GM21786 (cell line): ENCODE measurements around the gene IFNG-AS1.
A peak's percentile ranks its signal among the peaks of the same experiment; 100 is the strongest.

Experiments used
- ATAC-seq: cut with Tn5 transposase; IDR thresholded peaks from one replicate; pipeline ENCODE4 v1.9.1; 2021; ENCODE audit not compliant: unreplicated experiment

Gene IFNG-AS1

DNA sequence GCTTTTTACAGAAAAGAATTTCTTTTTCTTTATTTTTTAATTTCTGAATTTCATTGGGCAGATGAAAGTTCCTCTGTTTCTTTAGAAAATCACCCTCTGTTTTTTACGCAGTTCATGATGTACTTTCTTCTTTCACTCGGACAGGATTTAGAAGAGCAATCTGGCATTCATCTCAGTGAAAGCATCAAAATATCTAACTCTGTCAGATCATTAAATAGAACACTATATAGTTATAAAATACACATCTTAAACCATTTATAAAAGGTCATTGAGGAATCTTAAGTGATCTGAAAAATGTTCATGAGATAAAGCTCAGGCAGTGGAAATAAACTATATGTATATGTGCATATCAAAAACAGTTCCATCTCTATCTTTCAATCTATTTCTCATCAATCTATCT, 3.9 kb downstream of the IFNG-AS1 start:
- ATAC-seq: no peak

DNA sequence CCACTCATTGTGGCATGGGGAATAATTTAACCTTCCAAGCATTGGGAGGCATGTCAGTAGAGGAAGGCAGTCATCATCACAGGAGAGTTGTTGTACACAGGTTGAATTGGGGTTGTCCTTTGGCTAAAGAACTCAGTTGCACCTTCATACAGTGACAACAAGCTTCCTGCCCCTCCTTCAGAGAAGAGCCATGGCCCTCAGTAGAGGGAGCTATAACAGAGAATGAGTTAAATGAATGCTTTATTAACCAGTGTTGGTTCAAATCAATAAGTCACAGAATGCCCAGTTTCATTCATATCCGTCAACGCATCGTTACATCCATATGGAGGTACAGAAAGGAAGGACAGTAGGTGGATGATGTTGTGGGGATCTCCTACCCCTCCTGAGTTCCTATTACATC, 4.8 kb downstream of the IFNG-AS1 start:
- ATAC-seq: no peak

DNA sequence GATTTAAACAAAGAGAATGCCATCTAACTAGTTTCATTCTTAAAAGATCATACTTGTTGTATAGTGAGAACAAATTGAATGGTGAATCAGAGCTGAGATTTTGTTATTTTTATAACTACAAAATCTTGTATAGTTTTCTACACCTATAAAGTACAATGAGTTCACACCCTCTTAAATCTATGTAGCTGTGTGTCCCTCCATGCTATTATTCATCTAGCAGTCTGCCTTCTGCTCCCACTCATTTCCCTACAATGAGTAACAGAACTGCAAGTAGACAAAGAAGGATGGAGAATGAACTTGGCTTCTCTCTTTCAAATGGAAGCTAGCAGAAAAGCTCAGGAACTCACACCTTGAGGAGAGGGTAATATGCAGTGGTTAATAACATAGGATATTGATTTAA, 7.1 kb downstream of the IFNG-AS1 start:
- ATAC-seq: no peak

DNA sequence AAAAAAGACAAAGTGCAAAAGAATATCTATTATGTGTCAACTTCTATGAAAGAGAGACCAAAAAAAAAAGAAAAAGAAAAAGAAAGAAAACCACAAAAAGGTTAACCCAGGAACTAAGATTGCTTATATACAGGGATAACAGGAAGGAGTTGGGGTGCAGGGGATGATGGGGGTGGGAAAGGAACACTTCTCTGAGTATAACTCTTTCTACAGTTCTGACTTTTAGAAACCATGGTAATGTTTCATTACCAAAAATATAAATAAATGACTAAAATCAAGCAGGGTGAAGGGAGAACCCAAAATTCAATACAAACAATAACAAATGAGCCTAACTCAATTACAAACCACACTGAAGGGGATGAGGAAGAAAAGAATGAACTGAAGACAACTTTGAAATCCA, 9.1 kb downstream of the IFNG-AS1 start:
- ATAC-seq: no peak

DNA sequence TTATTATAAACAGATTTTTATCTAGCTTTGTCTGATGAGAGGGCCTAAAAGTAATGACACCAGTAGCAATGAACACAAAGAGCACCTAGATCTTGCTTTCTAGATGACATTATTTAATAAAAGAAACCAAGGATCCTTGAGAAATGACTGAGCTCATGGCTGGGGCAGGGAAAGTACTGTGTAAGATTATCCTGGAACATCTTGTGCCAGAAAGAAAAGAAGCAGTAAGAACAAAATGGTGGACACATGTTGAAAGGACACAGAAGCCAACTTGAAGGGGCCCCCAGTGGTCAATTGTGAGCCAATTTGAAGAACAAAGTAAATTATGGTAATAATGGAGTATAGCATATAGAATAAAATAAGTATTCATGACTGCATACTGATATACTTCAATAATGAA, 10.0 kb downstream of the IFNG-AS1 start:
- ATAC-seq: no peak

DNA sequence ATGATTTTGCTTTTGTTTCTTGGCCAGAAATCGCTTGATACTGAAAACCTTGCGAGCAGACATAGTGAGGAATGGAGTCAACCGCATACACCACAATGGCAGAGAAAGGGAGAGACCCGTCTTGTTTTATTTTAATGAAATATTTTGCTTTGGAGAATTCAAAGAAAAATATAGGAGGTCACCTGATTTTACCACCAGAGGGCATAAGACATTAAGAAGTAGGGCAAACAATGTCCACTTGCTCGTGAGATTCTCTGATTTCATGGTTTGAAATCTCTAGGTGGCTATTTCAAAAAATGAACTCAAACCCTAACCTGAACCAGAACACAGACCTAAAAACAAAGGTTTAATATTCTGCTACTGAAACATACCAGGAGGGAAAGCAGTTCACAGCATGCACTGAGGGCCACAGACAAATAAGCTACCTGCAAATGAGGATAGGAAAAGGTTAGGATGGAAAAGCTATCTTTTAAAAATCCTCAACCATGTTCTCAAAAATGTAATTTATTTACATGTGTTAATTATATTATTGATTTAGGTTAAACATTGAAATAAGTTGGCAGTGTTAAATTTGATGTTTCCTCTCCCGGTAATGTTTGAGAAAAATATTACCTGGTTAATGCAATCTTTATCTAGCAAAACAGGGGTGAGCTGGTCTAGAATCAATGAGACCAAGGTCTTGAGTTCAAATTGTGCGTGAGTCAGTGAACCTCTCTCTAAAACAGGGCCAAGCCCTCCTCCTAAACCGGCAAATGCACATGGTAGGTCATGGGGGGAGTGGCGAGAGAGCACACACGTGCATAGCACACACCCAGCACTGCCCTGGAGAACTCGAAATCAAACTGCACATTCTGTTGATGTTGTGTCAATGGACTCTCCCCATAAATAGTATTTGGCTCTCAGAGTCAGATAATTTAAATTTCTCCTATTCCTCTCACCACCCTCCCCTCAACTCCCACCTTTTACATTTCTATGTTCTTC, 12.5 kb downstream of the IFNG-AS1 start:
- no peak for ATAC-seq

DNA sequence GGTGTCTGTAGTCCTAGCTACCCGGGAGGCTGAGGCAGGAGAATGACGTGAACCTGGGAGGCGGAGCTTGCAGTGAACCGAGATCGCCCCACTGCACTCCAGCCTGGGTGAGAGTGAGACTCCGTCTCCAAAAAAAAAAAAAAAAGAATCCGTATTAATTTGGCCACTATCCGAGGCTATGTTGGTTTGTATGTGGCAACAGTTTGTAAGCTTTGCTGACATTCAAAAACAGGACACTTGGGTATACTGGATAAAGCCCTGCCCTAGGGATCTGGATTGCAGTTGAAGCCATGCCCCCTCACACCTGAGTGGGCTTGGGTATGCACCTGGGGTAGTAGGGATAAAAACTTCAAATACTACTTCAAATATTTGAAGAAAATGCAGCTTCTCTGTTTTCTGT, 14.5 kb downstream of the IFNG-AS1 start:
- no peak for ATAC-seq

DNA sequence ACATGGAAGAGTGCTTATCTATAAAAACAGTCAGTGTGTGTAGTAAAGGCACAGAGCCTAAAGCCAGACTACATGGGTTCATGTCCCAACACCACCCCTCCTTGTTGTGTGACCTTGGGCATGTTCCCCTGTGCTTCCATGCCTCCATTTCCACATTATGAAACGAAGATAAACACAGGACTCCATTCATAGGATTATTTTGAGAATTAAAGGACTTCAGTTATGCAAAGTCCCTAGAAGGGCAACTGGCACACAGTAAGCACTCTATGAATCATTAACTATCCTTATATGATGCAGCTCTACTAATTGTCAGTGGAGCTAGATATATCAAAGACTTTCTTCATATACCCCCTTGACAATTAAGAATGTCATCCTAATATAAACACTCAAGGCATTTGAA, 17.8 kb downstream of the IFNG-AS1 start:
- no peak for ATAC-seq

DNA sequence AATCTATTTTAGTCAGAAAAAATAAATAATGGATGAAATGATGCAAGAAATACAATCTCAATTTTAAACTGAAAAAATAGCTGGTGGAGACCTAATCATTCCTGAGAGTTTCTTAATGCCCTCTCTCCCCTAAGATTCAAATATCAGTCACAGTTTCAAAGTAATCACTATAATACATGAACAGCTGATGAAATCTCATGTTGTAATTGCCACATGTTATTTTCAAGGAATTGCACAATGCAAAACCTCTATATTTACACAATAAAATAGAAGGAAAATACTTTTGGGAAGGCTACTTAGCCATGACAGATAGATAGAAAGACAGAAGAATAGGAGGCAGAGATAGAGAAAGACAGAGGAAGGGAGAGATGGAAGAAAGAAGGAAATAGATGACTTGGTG, 18.2 kb downstream of the IFNG-AS1 start:
- ATAC-seq: no peak

DNA sequence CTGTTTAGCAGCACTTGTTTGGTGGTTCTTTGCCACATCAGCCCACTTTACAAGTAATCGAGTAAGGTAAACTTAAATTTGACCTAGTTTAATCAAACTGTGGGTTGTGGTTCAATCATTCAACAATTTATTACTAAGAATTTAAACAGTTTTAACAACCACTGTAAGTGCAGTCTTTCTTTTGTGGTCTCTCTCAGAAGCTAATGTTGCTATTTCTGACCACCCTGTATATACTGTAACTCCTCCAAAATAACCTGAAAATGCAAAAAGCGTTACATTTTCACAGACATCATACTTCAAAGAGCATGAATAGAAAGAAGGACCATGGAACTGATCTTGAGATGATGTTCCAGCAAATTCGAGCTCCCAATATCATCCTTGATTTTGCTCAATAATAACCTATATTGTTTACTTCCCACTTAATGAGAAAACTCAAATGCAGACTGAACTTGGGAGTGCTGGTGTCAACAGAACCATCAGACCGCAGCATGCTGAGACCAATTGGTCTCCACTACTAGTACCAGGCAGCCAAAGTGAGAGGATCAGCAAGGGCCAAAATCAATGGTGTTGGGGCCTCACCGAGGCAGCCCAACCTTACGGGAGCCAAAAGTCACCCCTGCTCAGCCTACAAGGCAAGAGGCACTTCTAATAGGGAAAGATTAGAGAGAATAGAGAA, 22.1 kb downstream of the IFNG-AS1 start:
- no peak for ATAC-seq

DNA sequence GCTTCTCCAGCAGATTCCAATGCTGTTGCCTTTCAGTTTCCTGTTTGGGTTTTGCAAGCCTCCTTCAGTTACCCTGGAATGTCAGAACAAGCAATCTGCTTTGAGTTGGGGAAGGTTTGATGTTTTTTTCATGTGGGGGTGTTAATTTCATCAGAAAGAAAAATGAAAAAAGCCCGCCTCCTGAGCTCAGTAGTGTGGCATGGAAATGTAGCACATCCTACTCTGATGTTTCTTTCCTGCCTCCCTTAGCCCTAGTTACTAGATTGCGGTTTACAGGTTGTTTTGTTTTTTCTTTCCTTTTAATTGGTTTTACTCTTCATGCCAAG, 22.6 kb downstream of the IFNG-AS1 start:
- no peak for ATAC-seq

DNA sequence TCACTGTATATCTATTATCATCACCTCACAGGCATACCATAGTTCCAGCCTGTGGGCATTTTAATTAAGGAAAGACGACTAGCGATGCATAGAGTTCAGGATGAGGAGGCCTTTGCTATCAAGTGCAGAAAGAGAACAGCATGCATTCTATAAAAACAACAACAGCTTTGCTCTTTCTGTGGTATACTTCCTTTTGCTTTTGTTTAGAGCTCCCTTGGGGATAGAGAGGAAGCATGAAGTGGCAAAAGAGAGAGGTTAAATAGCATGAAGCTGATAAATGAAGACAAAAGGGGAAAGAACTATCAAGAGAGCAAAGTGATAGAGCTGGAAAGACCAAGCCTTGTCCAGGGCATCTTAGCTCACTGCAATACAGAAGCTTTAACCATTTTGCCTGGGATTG, 23.5 kb downstream of the IFNG-AS1 start:
- peak; percentile 89 for ATAC-seq

DNA sequence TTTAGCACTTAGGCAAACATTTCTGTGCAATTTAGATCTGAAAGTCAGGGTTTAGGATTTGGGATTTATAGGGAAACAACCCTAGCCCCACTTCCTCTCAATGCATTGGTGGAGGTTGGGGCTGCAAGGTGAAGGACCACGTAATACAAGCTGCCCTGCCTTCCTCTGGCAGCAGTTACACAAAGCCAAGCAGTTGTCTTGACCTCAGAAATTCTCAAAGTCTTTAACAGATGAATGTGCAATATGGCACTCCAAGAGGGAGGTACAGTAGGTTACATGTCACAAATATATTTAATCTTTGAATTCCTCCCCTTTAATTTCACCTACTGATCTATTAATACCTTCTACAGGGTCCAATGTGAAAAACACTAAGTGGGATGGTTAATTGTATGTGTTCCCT, 23.9 kb downstream of the IFNG-AS1 start:
- no peak for ATAC-seq

DNA sequence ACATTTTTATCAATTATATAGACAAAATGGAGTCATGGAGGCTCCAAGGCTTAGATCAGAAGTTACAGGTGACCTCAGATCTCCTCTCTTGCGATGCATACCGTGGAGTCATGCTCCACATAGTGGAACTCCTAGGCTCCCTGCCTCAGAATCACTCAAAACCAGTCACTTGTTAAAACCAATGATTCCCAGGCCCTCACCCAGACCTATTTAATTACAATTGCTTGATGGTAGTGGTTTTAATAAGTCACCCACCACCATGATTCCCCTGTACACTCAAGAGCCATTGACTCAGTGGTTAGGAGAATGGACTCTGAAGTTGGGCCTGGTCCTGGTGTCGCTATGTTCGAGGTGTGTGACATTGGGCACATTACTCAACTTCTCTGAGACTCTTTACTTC, 26.9 kb downstream of the IFNG-AS1 start:
- no peak for ATAC-seq

DNA sequence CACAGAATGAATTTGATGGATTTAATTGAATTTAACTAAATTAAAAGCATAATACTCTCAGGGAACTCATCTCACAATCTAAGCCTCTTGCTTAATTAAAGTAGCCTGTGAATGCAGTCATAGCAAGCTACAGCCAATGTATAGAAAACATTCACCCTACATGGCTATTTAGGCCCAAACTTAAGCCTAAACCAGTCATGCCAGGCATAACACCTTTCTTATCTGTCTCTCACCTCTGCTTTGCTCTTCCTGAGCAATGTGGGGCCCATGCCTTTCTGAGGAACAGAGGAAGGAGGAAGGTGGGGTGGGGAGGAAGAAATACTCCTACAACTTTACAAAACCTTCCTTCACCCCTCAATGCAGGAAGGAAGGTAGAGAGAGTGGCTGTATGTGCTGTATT, 29.1 kb downstream of the IFNG-AS1 start:
- ATAC-seq: no peak

DNA sequence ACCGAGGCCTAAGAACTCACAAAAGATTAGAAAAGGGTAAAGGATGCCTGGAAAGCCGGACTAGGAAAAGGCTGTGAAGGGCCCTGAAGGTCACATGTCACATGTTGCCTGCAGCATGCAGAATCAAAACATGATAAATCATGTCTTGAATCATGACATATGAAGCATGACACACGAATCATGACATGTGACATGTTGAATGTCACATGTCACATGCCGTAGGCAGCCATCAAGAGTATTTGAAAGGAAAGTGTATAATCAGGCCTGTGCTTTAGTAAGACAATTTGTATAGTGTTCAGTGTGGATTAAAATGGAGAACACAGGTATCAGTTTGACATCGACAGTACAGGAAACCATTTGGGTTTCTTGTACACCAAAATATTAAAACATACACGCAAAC, 30.8 kb downstream of the IFNG-AS1 start:
- ATAC-seq: no peak

DNA sequence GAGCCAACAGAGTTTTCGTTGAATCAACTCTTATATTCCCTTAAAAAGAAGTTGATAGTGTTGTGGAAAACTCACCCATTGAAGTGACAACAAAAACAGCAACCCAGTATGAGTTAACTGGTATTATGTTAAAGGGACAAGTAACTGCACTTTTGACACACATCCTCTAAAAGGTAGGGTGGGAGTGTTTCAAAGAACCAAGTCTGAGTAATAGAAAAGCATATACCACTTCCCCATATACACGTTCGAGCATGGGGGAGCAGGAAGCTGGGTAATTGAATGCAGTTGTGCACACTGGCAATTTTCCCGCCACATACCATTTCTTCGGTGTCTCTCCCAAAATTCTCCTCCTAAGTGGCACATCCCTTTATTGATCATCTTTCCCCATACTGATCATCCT, 31.5 kb downstream of the IFNG-AS1 start:
- ATAC-seq: no peak

DNA sequence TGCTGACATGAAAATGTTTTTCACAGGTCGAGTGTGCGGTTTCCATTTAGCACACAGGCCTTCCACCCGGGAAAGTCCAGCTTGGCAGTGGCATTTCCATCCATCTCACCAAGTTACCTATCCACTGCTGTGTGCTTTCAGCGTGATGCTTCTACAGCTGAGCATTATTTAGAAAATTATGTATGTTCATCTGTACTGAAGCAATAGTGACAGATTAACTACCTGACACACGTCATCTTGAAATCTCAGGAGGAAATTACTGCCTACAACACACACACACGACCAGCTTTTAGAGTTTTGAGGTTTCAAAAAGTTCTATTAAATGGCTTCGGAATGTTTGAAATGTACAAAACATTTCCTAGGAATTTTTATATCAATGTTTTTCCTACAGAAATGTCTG, 39.4 kb downstream of the IFNG-AS1 start:
- ATAC-seq: no peak

DNA sequence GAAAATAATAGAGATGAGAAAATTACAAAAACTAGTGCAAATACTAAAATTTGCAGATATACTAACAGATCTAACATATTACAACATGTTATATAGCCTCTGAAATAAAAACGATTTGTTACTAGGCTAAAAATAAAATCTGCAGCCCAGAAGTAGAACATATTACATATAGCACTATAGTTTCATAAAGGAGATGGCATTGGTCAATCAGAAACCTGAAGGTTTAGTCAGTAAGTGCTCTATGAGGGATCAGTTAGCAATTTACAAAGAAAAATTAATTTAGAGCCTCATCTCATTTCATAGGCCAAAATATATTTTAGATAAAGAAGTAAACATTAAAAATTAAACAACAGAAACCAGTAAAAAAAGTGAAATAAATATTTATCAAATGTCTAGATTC, 41.0 kb downstream of the IFNG-AS1 start:
- ATAC-seq: no peak

DNA sequence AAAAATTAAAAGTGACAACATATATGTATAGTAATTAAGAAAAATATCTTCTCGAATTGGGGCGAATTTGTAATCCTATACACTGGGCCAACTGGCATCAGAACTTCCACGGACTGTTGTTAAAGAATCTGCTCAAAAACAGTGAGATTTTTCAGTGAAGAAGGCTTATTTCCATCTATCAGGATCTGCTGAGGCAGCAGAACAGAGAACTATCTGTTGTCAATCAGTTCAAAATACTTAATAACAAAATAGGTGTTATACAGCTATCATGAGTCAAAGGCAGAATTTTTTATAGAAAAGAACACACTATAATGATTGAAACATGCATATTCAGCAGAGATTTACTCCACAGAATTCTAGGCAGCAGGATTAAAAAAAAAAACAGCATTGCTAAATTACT, 41.9 kb downstream of the IFNG-AS1 start:
- no peak for ATAC-seq

DNA sequence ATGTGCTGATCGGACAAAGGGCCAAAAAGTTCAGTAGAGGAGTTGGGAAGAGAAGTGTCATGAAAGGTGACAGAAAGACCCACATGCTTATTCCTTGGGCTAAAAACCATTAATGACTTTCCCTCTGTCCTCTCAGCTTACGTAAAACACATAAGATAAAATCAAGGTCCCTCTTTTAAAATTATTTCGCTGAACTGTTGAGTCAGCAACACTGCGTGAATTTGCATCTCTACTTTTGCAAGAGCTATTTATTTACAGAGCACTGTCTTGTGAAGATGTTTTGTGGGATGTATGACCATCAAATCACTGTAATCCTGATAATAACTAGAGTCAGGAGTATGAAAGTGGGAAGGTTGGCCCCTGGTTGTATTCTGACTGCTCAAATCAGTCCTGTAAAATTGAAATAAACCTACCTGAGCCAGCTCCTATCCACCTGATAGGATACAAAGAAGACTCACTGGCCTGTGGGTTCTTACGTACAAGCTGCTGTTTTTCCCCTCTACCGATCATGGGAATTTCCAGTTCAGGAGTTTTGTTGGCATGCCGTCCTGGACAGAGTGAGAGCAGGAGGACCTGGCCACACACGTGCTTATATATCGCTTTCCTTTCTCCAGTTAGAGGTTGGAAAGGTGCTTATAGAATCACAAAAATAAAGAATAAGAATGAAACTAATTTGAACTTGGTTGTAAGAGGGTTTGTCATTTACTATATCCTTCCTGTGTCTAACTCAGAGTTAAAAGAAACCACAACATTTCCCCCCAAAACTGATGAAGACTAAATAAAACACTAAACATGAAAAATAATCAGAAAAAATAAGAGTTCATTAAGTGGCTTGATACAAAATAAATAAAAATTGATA, 42.9 kb downstream of the IFNG-AS1 start:
- ATAC-seq: no peak

DNA sequence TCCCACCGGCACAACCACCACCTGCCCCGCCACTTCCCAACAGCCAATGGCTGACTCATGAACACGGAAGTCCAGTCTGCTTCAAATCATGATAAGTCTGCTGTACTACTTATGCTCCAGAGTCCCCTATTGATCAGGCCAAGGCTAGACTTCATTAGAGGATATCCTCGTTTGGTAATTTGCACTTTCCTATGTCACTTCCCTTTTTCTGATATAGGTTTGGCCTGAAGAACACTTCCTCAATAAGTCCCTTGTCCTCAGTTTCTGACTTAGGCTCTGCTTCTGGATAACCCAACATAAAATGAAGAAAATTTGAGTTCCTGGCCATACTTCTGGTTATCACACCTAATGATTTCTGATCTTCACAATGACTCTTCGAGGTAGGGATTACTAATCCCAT, 45.3 kb downstream of the IFNG-AS1 start:
- no peak for ATAC-seq
